BE2C (cell line): ENCODE measurements around the gene SLC25A4.
"Not testable (repeated sequence)": the region's sequence is repeated elsewhere in the genome, so short reads cannot be mapped to it uniquely, and the experiment has no call there.

ENCODE experiments used
- DNase-seq: peaks from one replicate; pipeline ENCODE4 v3.0.0-alpha.2; 2020
- H3K27me3 ChIP-seq: fragments of 250-450 bp; sonication (Bioruptor Pico); 2 replicates; pipeline ENCODE4 v1.5.1; 2020; ENCODE audit warnings: mild to moderate bottlenecking
- H3K36me3 ChIP-seq: fragments of 250-450 bp; sonication (Bioruptor Pico); 2 replicates; pipeline ENCODE4 v1.5.1; 2020; ENCODE audit warnings: mild to moderate bottlenecking
- H3K4me1 ChIP-seq: fragments of 250-450 bp; sonication (Bioruptor Pico); 2 replicates; pipeline ENCODE4 v1.5.1; 2020
- H3K4me3 ChIP-seq: 2 replicates; pipeline ENCODE4 v1.5.1; 2011; ENCODE audit warnings: low read depth, low read length
- H3K9me3 ChIP-seq: fragments of 250-450 bp; sonication (Bioruptor Pico); 2 replicates; pipeline ENCODE4 v1.5.1; 2020
- CTCF ChIP-seq: IDR thresholded peaks from 2 replicates; pipeline ENCODE4 v1.5.1; 2012; ENCODE audit warnings: mild to moderate bottlenecking, low read depth, low read length

Gene SLC25A4

GRCh38 chr4:185100423-185100822, 42.6 kb upstream of the SLC25A4 start:
- Histone ChIP-seq H3K27me3 (no peaks in the 10 kb centered on the region), H3K9me3 (no peaks in the 10 kb centered on the region), H3K4me1 (peaks cover 4% of the 10 kb centered on the region), H3K36me3 (no peaks in the 10 kb centered on the region), H3K4me3 (no peak overlapping the region)
- no peak for TF ChIP-seq CTCF
- DNase-seq, result no peak

- H3K27me3 ChIP-seq, result no peaks in the 10 kb centered on the region
Measured at GRCh38 chr4:185101354-185101890, 41.6 kb upstream of the SLC25A4 start.

GRCh38 chr4:185104733-185105132, 38.3 kb upstream of the SLC25A4 start:
- Histone ChIP-seq H3K9me3 (no peaks in the 10 kb centered on the region), H3K4me1 (peaks cover under 1% of the 10 kb centered on the region; the same call in 1 of the 2 replicates), H3K36me3 (no peaks in the 10 kb centered on the region), H3K4me3 (no peak overlapping the region), H3K27me3 (no peaks in the 10 kb centered on the region)
- DNase-seq, result no peak
- no peak for TF ChIP-seq CTCF

More at GRCh38 chr4:185101354-185101890, 41.6 kb upstream of the SLC25A4 start:
- no peak for TF ChIP-seq CTCF
- peak; percentile 75 for DNase-seq
- Histone ChIP-seq H3K36me3 (no peaks in the 10 kb centered on the region), H3K4me3 (no peak overlapping the region), H3K4me1 (peaks cover 4% of the 10 kb centered on the region), H3K9me3 (no peaks in the 10 kb centered on the region)

GRCh38 chr4:185106353-185106752, 36.7 kb upstream of the SLC25A4 start:
- Histone ChIP-seq H3K27me3 (no peaks in the 10 kb centered on the region), H3K9me3 (no peaks in the 10 kb centered on the region), H3K4me3 (no peak overlapping the region), H3K4me1 (no peaks in the 10 kb centered on the region), H3K36me3 (no peaks in the 10 kb centered on the region)
- no peak for DNase-seq
- no peak for TF ChIP-seq CTCF

- H3K9me3 ChIP-seq, DNase-seq, H3K4me1 ChIP-seq, H3K36me3 ChIP-seq, H3K4me3 ChIP-seq, H3K27me3 ChIP-seq: not testable (repeated sequence)
Measured at GRCh38 chr4:185107574-185107973, 35.5 kb upstream of the SLC25A4 start.

- Histone ChIP-seq H3K9me3 (no peaks in the 10 kb centered on the region), H3K4me3 (no peak overlapping the region), H3K4me1 (peaks cover 10% of the 10 kb centered on the region), H3K27me3 (no peaks in the 10 kb centered on the region), H3K36me3 (no peaks in the 10 kb centered on the region)
- no peak for DNase-seq
- TF ChIP-seq CTCF, result no peak
Measured at GRCh38 chr4:185108185-185108584, 34.9 kb upstream of the SLC25A4 start.

- Histone ChIP-seq H3K4me1 (peaks cover 10% of the 10 kb centered on the region), H3K4me3 (no peak overlapping the region), H3K36me3 (no peaks in the 10 kb centered on the region), H3K27me3 (no peaks in the 10 kb centered on the region), H3K9me3 (no peaks in the 10 kb centered on the region)
- no peak for TF ChIP-seq CTCF
- no peak for DNase-seq
Measured at GRCh38 chr4:185108669-185109068, 34.4 kb upstream of the SLC25A4 start.
